GM12878 (cell line): ENCODE results near the gene BLACAT1.

ENCODE experiments used
- BACH1 ChIP-seq: fragments of 450-650 bp; IDR thresholded peaks from 2 replicates; pipeline ENCODE4 v1.6.1; 2017; ENCODE audit warnings: mild to moderate bottlenecking, borderline replicate concordance
- CHD4 ChIP-seq: fragments of 200-600 bp; sonication (generic); IDR thresholded peaks from 2 replicates; pipeline ENCODE4 v1.6.1; 2016; ENCODE audit warnings: mild to moderate bottlenecking
- JUNB ChIP-seq: IDR thresholded peaks from 2 replicates; pipeline ENCODE4 v1.6.1; 2016; ENCODE audit warnings: antibody characterized with exemption, mild to moderate bottlenecking
- MXI1 ChIP-seq: fragments of 150-350 bp; IDR thresholded peaks from 2 replicates; pipeline ENCODE4 v1.6.1; 2011; ENCODE audit warnings: low read depth, mild to moderate bottlenecking, inconsistent platforms, low read length, improper control_type of control experiment
- PML ChIP-seq: IDR thresholded peaks from 2 replicates; pipeline ENCODE4 v1.6.1; 2012; ENCODE audit warnings: low read length, inconsistent platforms
- POLR2A ChIP-seq: IDR thresholded peaks from 2 replicates; pipeline ENCODE4 v1.6.1; 2011; ENCODE audit warnings: low read depth, mild to moderate bottlenecking, low read length
- POLR2AphosphoS5 ChIP-seq: IDR thresholded peaks from 2 replicates; pipeline ENCODE4 v1.6.1; 2011; ENCODE audit warnings: mild to moderate bottlenecking, low read length, inconsistent platforms
- RBBP5 ChIP-seq: fragments of 200-600 bp; sonication (generic); conservative IDR thresholded peaks from 2 replicates; pipeline ENCODE4 v1.6.1; 2016
- RELA ChIP-seq: fragments of 450-650 bp; IDR thresholded peaks from 2 replicates; pipeline ENCODE4 v1.8.0; 2014; ENCODE audit warnings: borderline replicate concordance; ENCODE audit not compliant: partially characterized antibody
- TF ChIP-seq, protein P1 (sequence below): fragments of 450-650 bp; IDR thresholded peaks from 2 replicates; pipeline ENCODE4 v1.6.1; 2014; ENCODE audit warnings: mild to moderate bottlenecking
- TF ChIP-seq, protein P2 (sequence below), 3 experiments: IDR thresholded peaks in 2 of 3; conservative IDR thresholded peaks in 1 of 3; 2 replicates each; pipeline ENCODE4 v1.5.1; 2011; ENCODE audit warnings: low read depth in 3 of 3, low read length in 3 of 3, mild to moderate bottlenecking in 3 of 3, control low read depth in 2 of 3, moderate library complexity in 2 of 3, inconsistent platforms in 1 of 3, mixed read lengths in 1 of 3; ENCODE audit not compliant: control insufficient read depth in 2 of 3, insufficient read depth in 1 of 3; ENCODE audit errors: extremely low read depth in 1 of 3
- TF ChIP-seq, protein P3 (sequence below): IDR thresholded peaks from 2 replicates; pipeline ENCODE4 v1.6.1; 2012; ENCODE audit warnings: low read depth, low read length, improper control_type of control experiment

DNA sequence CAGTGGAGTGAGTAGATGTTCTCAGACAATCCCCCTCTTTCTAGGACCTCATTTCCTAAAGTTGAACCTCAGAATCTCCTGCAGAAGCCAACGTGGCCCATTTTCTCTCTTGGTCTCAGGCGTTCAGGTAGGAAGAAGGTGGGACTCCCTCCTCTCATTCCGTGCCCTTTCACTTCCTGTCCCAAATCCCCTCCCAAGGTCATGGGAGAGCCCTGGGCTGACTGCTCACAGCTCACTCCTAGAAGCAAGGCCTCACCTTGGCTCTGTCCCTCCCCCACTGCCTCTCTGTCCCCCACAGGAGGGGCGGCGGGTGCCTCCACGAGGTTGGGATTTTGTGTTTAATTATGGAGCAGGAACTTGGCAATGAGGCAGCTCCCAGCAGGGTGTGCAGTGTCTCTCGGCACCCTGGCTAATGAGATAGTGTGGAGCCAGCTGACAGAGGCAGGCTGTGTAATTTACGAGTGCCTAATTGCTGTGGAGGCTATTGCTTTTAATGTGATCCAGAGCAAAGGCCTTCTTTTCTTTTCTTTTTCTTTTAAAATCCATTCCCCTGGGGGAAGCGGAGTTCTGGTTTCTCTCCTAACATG lies 39.5 kb upstream of the BLACAT1 start:
- TF ChIP-seq BACH1 (no peak), RBBP5 (no peak), POLR2A (no peak), MXI1 (no peak), POLR2AphosphoS5 (no peak), RELA (no peak), JUNB (no peak), PML (no peak), CHD4 (no peak)
- TF ChIP-seq, protein P1, sequence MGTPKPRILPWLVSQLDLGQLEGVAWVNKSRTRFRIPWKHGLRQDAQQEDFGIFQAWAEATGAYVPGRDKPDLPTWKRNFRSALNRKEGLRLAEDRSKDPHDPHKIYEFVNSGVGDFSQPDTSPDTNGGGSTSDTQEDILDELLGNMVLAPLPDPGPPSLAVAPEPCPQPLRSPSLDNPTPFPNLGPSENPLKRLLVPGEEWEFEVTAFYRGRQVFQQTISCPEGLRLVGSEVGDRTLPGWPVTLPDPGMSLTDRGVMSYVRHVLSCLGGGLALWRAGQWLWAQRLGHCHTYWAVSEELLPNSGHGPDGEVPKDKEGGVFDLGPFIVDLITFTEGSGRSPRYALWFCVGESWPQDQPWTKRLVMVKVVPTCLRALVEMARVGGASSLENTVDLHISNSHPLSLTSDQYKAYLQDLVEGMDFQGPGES: no peak
- TF ChIP-seq, protein P2, sequence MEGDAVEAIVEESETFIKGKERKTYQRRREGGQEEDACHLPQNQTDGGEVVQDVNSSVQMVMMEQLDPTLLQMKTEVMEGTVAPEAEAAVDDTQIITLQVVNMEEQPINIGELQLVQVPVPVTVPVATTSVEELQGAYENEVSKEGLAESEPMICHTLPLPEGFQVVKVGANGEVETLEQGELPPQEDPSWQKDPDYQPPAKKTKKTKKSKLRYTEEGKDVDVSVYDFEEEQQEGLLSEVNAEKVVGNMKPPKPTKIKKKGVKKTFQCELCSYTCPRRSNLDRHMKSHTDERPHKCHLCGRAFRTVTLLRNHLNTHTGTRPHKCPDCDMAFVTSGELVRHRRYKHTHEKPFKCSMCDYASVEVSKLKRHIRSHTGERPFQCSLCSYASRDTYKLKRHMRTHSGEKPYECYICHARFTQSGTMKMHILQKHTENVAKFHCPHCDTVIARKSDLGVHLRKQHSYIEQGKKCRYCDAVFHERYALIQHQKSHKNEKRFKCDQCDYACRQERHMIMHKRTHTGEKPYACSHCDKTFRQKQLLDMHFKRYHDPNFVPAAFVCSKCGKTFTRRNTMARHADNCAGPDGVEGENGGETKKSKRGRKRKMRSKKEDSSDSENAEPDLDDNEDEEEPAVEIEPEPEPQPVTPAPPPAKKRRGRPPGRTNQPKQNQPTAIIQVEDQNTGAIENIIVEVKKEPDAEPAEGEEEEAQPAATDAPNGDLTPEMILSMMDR (IDR thresholded peaks at IDR 0.05 in 2 of 3, conservative IDR thresholded peaks at IDR 0.05 in 1 of 3; ENCODE audit: control insufficient read depth in 2 of 3, extremely low read depth in 1 of 3, insufficient read depth in 1 of 3, low read depth in 3 of 3, low read length in 3 of 3): no peak
- TF ChIP-seq, protein P3, sequence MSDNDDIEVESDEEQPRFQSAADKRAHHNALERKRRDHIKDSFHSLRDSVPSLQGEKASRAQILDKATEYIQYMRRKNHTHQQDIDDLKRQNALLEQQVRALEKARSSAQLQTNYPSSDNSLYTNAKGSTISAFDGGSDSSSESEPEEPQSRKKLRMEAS: no peak
